ENCODE results near the gene ADAM10.

The ADAM10 gene, protein sequence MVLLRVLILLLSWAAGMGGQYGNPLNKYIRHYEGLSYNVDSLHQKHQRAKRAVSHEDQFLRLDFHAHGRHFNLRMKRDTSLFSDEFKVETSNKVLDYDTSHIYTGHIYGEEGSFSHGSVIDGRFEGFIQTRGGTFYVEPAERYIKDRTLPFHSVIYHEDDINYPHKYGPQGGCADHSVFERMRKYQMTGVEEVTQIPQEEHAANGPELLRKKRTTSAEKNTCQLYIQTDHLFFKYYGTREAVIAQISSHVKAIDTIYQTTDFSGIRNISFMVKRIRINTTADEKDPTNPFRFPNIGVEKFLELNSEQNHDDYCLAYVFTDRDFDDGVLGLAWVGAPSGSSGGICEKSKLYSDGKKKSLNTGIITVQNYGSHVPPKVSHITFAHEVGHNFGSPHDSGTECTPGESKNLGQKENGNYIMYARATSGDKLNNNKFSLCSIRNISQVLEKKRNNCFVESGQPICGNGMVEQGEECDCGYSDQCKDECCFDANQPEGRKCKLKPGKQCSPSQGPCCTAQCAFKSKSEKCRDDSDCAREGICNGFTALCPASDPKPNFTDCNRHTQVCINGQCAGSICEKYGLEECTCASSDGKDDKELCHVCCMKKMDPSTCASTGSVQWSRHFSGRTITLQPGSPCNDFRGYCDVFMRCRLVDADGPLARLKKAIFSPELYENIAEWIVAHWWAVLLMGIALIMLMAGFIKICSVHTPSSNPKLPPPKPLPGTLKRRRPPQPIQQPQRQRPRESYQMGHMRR

DNA sequence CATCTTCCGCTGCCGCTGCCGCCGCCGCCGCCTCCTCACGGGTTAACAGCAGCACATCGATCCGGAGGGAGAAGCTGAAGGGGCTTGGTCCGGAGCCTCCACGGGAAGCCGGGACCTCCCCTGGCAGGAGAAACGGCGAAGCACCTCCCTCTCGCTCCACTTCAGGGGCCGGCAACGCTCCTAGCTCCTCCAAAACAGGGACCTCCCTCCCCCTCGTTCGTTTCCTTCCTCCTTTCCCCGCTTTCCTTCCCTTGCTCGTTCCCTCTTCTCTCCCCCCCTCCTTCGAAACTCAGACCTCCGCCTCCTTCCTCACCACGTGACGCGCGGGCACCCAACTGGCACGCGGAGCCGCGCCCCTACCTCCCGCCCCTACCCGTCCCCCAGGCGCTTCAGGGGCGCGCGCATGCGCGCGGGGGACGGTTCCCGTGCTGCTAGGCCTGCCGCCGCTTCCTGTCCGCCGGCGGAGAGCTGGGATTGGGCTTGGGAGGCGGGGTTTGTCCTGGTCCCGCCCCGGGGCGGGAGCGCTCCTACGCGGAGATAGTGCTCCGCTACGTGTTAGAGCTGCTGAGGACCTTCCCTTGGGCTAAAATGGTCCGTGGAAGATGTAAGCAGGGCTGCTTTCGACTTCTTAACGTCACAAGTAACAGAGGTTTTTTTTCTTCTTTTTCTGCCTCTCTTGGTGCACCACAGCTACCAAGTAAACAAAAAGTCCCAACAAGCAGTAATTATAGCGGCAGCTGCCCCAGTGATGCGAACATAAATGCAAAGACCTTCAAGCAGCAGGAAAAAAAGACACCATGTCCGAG is at the start of gene ADAM10:
Gene ADAM10, minus strand, starts transcription at position 176 of the 806 bp plus-strand sequence. Its CDS starts 173 bp downstream, at position 3.
- TF ChIP-seq, protein P1, sequence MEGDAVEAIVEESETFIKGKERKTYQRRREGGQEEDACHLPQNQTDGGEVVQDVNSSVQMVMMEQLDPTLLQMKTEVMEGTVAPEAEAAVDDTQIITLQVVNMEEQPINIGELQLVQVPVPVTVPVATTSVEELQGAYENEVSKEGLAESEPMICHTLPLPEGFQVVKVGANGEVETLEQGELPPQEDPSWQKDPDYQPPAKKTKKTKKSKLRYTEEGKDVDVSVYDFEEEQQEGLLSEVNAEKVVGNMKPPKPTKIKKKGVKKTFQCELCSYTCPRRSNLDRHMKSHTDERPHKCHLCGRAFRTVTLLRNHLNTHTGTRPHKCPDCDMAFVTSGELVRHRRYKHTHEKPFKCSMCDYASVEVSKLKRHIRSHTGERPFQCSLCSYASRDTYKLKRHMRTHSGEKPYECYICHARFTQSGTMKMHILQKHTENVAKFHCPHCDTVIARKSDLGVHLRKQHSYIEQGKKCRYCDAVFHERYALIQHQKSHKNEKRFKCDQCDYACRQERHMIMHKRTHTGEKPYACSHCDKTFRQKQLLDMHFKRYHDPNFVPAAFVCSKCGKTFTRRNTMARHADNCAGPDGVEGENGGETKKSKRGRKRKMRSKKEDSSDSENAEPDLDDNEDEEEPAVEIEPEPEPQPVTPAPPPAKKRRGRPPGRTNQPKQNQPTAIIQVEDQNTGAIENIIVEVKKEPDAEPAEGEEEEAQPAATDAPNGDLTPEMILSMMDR (IDR thresholded peaks at IDR 0.05), result no peak

GRCh38 chr15:58797505-58797904 is 48.0 kb upstream of the ADAM10 start:
- TF ChIP-seq, protein P1 (IDR thresholded peaks at IDR 0.05), result no peak

GRCh38 chr15:58795825-58796224 is 46.3 kb upstream of the ADAM10 start:
- TF ChIP-seq, protein P1 (IDR thresholded peaks at IDR 0.05), result no peak

- TF ChIP-seq, protein P1 (IDR thresholded peaks at IDR 0.05), result no peak
These were observed 44.4 kb upstream of the ADAM10 start for GRCh38 chr15:58793862-58794261.

DNA sequence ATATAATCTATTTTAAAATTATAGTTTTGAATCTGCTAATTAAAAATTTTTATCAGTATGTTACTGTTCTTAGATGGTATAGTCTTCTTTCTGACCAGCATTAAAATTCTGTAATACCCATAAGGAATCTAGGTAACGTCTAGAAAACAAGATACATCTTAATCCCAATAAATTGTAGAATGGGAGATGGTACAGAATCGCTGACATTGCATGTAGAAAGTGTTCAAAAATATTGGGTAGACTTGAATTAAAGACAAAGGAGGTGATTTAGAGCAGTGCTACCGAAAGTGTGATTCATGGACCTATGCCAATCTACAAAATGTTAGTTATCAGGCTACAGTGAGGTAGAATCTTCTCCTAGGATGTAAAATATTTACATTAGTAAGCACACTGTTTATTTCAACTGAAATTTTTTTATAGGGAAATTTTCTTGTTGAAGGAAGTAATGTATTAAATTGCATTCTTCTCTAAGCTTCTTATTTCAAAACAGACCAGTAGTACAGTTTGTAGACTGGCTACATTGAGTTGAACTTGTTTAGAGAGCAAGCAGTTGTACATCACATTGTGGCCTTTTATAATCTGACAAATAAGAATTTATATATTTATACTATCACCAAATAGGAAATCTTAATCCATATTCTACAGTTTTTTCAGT is 38.7 kb upstream of the ADAM10 start:
- TF ChIP-seq, protein P1 (IDR thresholded peaks at IDR 0.05), result no peak

DNA sequence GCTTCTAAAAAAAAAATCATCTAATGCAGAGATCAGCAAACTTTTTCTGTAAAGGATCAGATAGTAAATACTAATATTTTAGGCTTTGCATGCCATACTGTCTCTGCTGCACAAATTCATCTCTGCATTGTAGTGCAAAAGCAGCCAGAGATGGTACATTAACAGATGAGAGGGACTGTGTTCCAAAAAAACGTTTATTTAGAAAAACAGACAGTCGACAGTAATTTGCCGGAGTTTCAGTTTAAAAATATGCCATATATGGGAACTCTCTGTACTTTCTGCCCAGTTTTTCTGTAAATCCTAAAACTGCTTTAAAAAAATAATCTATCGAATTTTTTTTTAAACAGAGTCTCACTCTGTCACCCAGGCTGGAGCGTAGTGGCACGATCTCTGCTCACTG is 35.8 kb upstream of the ADAM10 start:
- TF ChIP-seq, protein P1 (IDR thresholded peaks at IDR 0.05), result no peak

GRCh38 chr15:58779554-58779953 is 30.0 kb upstream of the ADAM10 start:
- TF ChIP-seq, protein P1 (IDR thresholded peaks at IDR 0.05), result no peak
